ENCODE measurements around the gene ZW10.
"Not testable (repeated sequence)": the region's sequence is repeated elsewhere in the genome, so short reads cannot be mapped to it uniquely, and the experiment has no call there.

ZW10 gene

GRCh38 chr11:113778111-113778910 lies 4.8 kb upstream of the ZW10 start:
- Mint-ChIP-seq H3K27ac (no peak overlapping the region), H3K36me3 (peaks cover 2% of the 10 kb centered on the region), H3K4me1 (ENCODE audit: low read depth) (peaks cover 5% of the 10 kb centered on the region), H3K9me3 (ENCODE audit: low read depth) (no peaks in the 10 kb centered on the region), H3K27me3 (peaks cover 9% of the 10 kb centered on the region), H3K4me3 (no peak overlapping the region)

- Mint-ChIP-seq H3K36me3 (no peaks in the 10 kb centered on the region), H3K4me3 (peak overlapping the region; percentile 99), H3K4me1 (ENCODE audit: low read depth) (peaks cover 20% of the 10 kb centered on the region), H3K27ac (peak overlapping the region; percentile 98), H3K9me3 (ENCODE audit: low read depth) (no peaks in the 10 kb centered on the region), H3K27me3 (peaks cover 2% of the 10 kb centered on the region)
These were observed 647 bp upstream of the ZW10 start for GRCh38 chr11:113774174-113774503.

GRCh38 chr11:113773092-113773415 lies 438 bp downstream of the ZW10 start:
- H3K27ac Mint-ChIP-seq: peak overlapping the region; percentile 98
- peak overlapping the region; percentile 99 for H3K4me3 Mint-ChIP-seq
- H3K4me1 Mint-ChIP-seq (ENCODE audit: low read depth): peaks cover 22% of the 10 kb centered on the region
- H3K27me3 Mint-ChIP-seq: peaks cover 2% of the 10 kb centered on the region
- no peaks in the 10 kb centered on the region for H3K9me3 Mint-ChIP-seq (ENCODE audit: low read depth)
- H3K36me3 Mint-ChIP-seq: no peaks in the 10 kb centered on the region

GRCh38 chr11:113771964-113772363 lies 1.5 kb downstream of the ZW10 start:
- no peaks in the 10 kb centered on the region for H3K9me3 Mint-ChIP-seq (ENCODE audit: low read depth)
- peaks cover 8% of the 10 kb centered on the region for H3K36me3 Mint-ChIP-seq
- H3K4me1 Mint-ChIP-seq (ENCODE audit: low read depth): peaks cover 30% of the 10 kb centered on the region
- peak overlapping the region; percentile 99 for H3K4me3 Mint-ChIP-seq
- no peaks in the 10 kb centered on the region for H3K27me3 Mint-ChIP-seq
- peak overlapping the region; percentile 59 for H3K27ac Mint-ChIP-seq

- peaks cover 10% of the 10 kb centered on the region for H3K36me3 Mint-ChIP-seq
- no peaks in the 10 kb centered on the region for H3K9me3 Mint-ChIP-seq (ENCODE audit: low read depth)
- no peak overlapping the region for H3K27ac Mint-ChIP-seq
- no peaks in the 10 kb centered on the region for H3K27me3 Mint-ChIP-seq
- no peak overlapping the region for H3K4me3 Mint-ChIP-seq
- H3K4me1 Mint-ChIP-seq (ENCODE audit: low read depth): peaks cover 19% of the 10 kb centered on the region
These were observed 8.8 kb downstream of the ZW10 start for GRCh38 chr11:113764527-113765219.

- not testable (repeated sequence) for H3K27ac Mint-ChIP-seq; H3K9me3 Mint-ChIP-seq (ENCODE audit: low read depth); H3K4me3 Mint-ChIP-seq; H3K27me3 Mint-ChIP-seq
- peaks cover 17% of the 10 kb centered on the region for H3K4me1 Mint-ChIP-seq (ENCODE audit: low read depth)
- peaks cover 12% of the 10 kb centered on the region for H3K36me3 Mint-ChIP-seq
These were observed 10.5 kb downstream of the ZW10 start for GRCh38 chr11:113763040-113763439.

- no peaks in the 10 kb centered on the region for H3K9me3 Mint-ChIP-seq (ENCODE audit: low read depth)
- H3K27ac Mint-ChIP-seq: no peak overlapping the region
- no peaks in the 10 kb centered on the region for H3K27me3 Mint-ChIP-seq
- H3K4me1 Mint-ChIP-seq (ENCODE audit: low read depth): peaks cover 8% of the 10 kb centered on the region
- no peak overlapping the region for H3K4me3 Mint-ChIP-seq
- peaks cover 9% of the 10 kb centered on the region for H3K36me3 Mint-ChIP-seq
These were observed 13.3 kb downstream of the ZW10 start for GRCh38 chr11:113760241-113760640.

- no peaks in the 10 kb centered on the region for H3K27me3 Mint-ChIP-seq
- H3K4me1 Mint-ChIP-seq (ENCODE audit: low read depth): no peaks in the 10 kb centered on the region
- no peak overlapping the region for H3K27ac Mint-ChIP-seq
- peaks cover 14% of the 10 kb centered on the region for H3K36me3 Mint-ChIP-seq
- no peaks in the 10 kb centered on the region for H3K9me3 Mint-ChIP-seq (ENCODE audit: low read depth)
- H3K4me3 Mint-ChIP-seq: no peak overlapping the region
These were observed 20.6 kb downstream of the ZW10 start for GRCh38 chr11:113752932-113753331.

- Mint-ChIP-seq H3K4me3 (no peak overlapping the region), H3K9me3 (ENCODE audit: low read depth) (no peaks in the 10 kb centered on the region), H3K36me3 (peaks cover 20% of the 10 kb centered on the region), H3K4me1 (ENCODE audit: low read depth) (no peaks in the 10 kb centered on the region), H3K27me3 (no peaks in the 10 kb centered on the region), H3K27ac (no peak overlapping the region)
These were observed 37.2 kb downstream of the ZW10 start for GRCh38 chr11:113736323-113736722.

GRCh38 chr11:113732092-113732491 lies 41.4 kb downstream of the ZW10 start:
- H3K27me3 Mint-ChIP-seq: no peaks in the 10 kb centered on the region
- H3K9me3 Mint-ChIP-seq (ENCODE audit: low read depth): no peaks in the 10 kb centered on the region
- H3K27ac Mint-ChIP-seq: no peak overlapping the region
- no peak overlapping the region for H3K4me3 Mint-ChIP-seq
- peaks cover 15% of the 10 kb centered on the region for H3K36me3 Mint-ChIP-seq
- no peaks in the 10 kb centered on the region for H3K4me1 Mint-ChIP-seq (ENCODE audit: low read depth)

- no peaks in the 10 kb centered on the region for H3K4me1 Mint-ChIP-seq (ENCODE audit: low read depth)
- H3K4me3 Mint-ChIP-seq: no peak overlapping the region
- no peaks in the 10 kb centered on the region for H3K9me3 Mint-ChIP-seq (ENCODE audit: low read depth)
- H3K36me3 Mint-ChIP-seq: peaks cover 11% of the 10 kb centered on the region
- H3K27ac Mint-ChIP-seq: no peak overlapping the region
- H3K27me3 Mint-ChIP-seq: no peaks in the 10 kb centered on the region
These were observed 42.4 kb downstream of the ZW10 start for GRCh38 chr11:113730887-113731726.

GRCh38 chr11:113729456-113729855 lies 44.0 kb downstream of the ZW10 start:
- Mint-ChIP-seq H3K9me3 (ENCODE audit: low read depth) (no peaks in the 10 kb centered on the region), H3K4me1 (ENCODE audit: low read depth) (no peaks in the 10 kb centered on the region), H3K4me3 (no peak overlapping the region), H3K27me3 (no peaks in the 10 kb centered on the region), H3K36me3 (peaks cover 7% of the 10 kb centered on the region), H3K27ac (no peak overlapping the region)

GRCh38 chr11:113728814-113729213 lies 44.7 kb downstream of the ZW10 start:
- peaks cover 4% of the 10 kb centered on the region for H3K36me3 Mint-ChIP-seq
- H3K27ac Mint-ChIP-seq: no peak overlapping the region
- H3K4me3 Mint-ChIP-seq: no peak overlapping the region
- H3K27me3 Mint-ChIP-seq: no peaks in the 10 kb centered on the region
- no peaks in the 10 kb centered on the region for H3K4me1 Mint-ChIP-seq (ENCODE audit: low read depth)
- no peaks in the 10 kb centered on the region for H3K9me3 Mint-ChIP-seq (ENCODE audit: low read depth)

- Mint-ChIP-seq H3K36me3 (peaks cover 2% of the 10 kb centered on the region), H3K27ac (no peak overlapping the region), H3K27me3 (no peaks in the 10 kb centered on the region), H3K4me3 (no peak overlapping the region), H3K9me3 (ENCODE audit: low read depth) (no peaks in the 10 kb centered on the region), H3K4me1 (ENCODE audit: low read depth) (no peaks in the 10 kb centered on the region)
These were observed 47.6 kb downstream of the ZW10 start for GRCh38 chr11:113725913-113726312.

- no peaks in the 10 kb centered on the region for H3K4me1 Mint-ChIP-seq (ENCODE audit: low read depth)
- no peak overlapping the region for H3K27ac Mint-ChIP-seq
- no peak overlapping the region for H3K4me3 Mint-ChIP-seq
- H3K9me3 Mint-ChIP-seq (ENCODE audit: low read depth): no peaks in the 10 kb centered on the region
- H3K27me3 Mint-ChIP-seq: no peaks in the 10 kb centered on the region
- H3K36me3 Mint-ChIP-seq: peaks cover 5% of the 10 kb centered on the region
These were observed 48.1 kb downstream of the ZW10 start for GRCh38 chr11:113725407-113725806.

Measured in activated naive CD8-positive, alpha-beta T cell (primary cell).